Measurements from ENCODE around the gene TCF7.

Gene TCF7

DNA sequence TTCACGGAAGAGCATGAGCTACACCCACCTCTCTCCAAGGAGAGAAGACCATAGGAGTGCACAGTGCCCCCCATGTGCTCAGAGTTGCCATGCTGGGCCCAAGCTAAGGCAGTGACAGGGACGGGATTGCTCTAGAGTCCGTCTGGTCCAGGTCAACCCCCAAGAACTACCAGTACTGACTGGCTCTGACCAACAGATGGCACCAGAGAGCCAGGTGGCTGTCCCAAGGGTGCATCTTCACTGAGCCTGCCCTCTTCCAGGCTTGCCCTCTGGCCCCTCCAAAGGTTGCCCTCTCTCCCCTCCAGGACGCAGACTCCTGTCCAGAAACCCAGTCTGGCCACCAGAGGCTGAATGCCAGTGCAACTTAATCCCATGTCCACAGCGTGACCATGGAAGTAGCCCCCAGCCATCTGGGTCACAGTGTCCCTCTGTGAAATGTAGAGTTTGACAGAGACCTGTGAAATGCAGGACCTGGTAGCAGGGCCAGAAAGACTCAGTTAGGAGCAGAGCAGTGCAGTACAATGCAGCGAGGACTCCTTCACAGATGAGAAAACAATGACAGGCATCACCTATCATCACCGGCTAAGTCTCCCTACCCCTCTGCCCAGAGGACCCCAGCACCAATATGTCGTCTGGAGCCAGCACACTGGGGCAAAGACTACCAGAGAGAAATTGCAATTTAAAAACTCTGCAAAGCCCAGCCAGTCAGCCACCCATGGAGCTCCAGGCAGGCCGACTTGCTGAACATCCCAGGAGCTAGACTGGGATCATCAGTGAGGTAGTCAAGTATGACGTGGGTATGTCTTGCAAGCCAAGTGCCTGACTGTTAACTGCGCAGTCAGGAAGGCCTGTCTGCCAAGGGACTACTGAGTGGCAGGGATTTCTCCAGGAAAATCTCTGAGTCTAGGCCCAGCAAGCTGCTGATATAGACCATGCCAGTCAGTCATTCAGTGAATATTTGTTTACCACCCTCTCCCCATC lies 70.0 kb downstream of the TCF7 start:
- peak; percentile 24 for DNase-seq

DNA sequence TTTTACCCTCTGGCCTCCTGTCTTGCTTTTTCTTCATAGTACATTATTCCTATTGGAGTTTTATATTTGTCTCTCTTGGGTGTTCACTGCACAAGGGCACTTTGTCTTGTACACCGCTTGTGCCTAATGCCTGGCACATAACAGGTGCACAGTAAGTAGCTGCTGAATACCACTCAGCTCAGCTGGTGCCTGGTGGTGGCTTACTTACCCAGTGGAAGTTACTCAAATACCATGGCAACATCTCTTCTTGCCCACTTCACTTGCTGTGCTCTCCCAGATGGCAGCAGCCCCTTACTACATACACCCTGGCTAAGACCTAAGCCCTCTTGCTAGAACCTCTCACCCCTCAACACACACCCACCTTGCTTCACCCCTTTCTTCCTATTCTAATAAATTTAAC lies 73.6 kb downstream of the TCF7 start:
- no peak for DNase-seq

GRCh38 chr5:134189031-134189430 lies 74.5 kb downstream of the TCF7 start:
- DNase-seq = peak; percentile 54

GRCh38 chr5:134195666-134196065 lies 81.2 kb downstream of the TCF7 start:
- DNase-seq = no peak

All from MV-4-11 (cell line).